ENCODE measurements around the gene OR52E2. TPM values are rescaled to one million over a fixed set of nuclear protein-coding genes. Genes with fewer than 3 reads are reported as not detected.
"Not testable (repeated sequence)": the region's sequence is repeated elsewhere in the genome, so short reads cannot be mapped to it uniquely, and the experiment has no call there.

The OR52E2 gene
- total RNA-seq: not detected
- long read RNA-seq: 0 reads

- intact Hi-C loops (cut with DNase I): no loop called here
Observed at GRCh38 chr11:5059391-5059790, at the start of gene OR52E2. Gene OR52E2, minus strand, starts transcription at chr11:5059627. Its CDS starts 0 bp downstream, at chr11:5059627.

GRCh38 chr11:5107285-5107684 is 47.9 kb upstream of the OR52E2 start:
- DNase-seq (ENCODE audit: missing footprints) (no peak), ATAC-seq (no peak)
- intact Hi-C loops (cut with DNase I): no loop called here

More at GRCh38 chr11:5059391-5059790, at the start of gene OR52E2:
- ATAC-seq (no peak), DNase-seq (ENCODE audit: missing footprints) (no peak)

GRCh38 chr11:5103066-5103465 is 43.6 kb upstream of the OR52E2 start:
- intact Hi-C loops (cut with DNase I): no loop called here
- ATAC-seq (no peak), DNase-seq (ENCODE audit: missing footprints) (no peak)

GRCh38 chr11:5102246-5102645 is 42.8 kb upstream of the OR52E2 start:
- no peak for DNase-seq (ENCODE audit: missing footprints)
- intact Hi-C loops (cut with DNase I): no loop called here
- no peak for ATAC-seq

GRCh38 chr11:5096011-5096410 is 36.6 kb upstream of the OR52E2 start:
- intact Hi-C loops (cut with DNase I): no loop called here
- DNase-seq (ENCODE audit: missing footprints) (no peak), ATAC-seq (no peak)

DNA sequence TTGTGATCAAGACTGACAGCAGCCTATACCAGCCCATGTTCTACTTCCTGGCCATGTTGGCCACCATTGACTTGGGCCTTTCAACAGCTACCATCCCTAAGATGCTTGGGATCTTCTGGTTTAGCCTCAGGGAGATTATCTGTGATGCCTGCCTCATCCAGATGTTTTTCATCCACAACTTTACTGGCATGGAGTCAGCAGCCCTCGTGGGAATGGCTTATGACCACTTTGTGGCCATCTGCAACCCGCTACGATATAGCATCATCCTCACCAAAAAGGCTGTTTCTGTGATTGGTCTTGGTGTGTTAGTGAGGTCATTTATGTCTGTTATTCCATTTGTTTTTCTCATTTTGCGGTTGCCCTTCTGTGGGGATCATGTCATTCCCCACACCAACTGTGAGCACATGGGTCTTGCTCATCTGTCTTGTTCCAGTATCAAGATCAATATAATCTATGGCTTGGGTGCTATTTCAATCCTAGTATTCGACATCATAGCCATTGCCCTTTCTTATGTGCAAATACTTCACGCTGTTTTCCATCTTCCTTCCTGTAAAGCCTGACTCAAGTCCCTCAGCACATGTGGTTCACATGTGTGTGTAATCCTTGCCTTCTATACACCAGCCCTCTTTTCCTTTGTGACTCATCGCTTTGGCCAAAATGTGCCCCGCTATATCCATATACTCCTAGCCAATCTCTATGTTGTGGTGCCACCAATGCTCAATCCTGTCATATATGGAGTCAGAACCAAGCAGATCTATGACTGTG is 33.6 kb upstream of the OR52E2 start:
- DNase-seq (ENCODE audit: missing footprints) (no peak), ATAC-seq (no peak)
- intact Hi-C loops (cut with DNase I): no loop called here

DNA sequence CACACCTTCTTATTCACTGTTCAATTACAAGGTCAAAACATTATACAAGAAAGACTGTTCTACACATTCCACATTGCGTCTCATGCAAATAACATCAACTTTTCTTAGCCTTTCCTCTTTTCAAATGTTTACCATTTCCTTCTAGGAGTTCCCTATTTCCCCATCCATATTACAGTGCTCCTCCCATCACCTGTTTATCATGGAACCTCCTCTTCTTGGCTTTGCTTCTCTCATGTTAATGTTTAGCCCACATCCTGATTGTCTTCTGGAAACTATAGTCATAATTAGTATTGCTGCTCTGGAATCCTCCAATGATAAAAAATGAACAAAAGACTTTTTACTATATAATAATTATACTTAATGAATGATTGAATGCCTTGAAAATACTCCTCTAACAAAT is 31.2 kb upstream of the OR52E2 start:
- DNase-seq (ENCODE audit: missing footprints): no peak
- ATAC-seq: no peak
- intact Hi-C loops (cut with DNase I): no loop called here

GRCh38 chr11:5088556-5088955 is 29.1 kb upstream of the OR52E2 start:
- intact Hi-C loops (cut with DNase I): no loop called here

GRCh38 chr11:5083602-5084001 is 24.2 kb upstream of the OR52E2 start:
- ATAC-seq (no peak), DNase-seq (ENCODE audit: missing footprints) (no peak)
- intact Hi-C loops (cut with DNase I): no loop called here

More at GRCh38 chr11:5088556-5088955, 29.1 kb upstream of the OR52E2 start:
- ATAC-seq (no peak), DNase-seq (ENCODE audit: missing footprints) (no peak)

DNA sequence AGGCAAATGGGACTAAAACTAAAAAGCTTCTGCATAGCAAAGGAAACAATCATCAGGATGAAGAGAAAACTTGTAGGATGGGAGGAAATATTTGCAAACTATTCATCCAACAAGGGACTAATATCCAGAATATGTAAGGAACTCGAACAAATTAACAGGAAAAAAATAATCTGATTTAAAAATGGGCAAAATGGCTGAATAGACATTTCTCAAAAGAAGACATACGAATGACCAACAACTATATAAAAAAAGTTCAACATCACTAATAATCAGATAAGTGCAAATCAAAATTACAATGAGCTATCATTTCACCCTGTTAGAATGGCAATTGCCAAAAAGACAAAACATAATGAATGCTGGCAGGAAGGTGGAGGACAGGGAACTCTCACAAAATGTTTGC is 22.0 kb upstream of the OR52E2 start:
- DNase-seq (ENCODE audit: missing footprints) (no peak), ATAC-seq (no peak)
- intact Hi-C loops (cut with DNase I): no loop called here

- ATAC-seq: no peak
- intact Hi-C loops (cut with DNase I): no loop called here
- no peak for DNase-seq (ENCODE audit: missing footprints)
Observed at GRCh38 chr11:5071799-5072198, 12.4 kb upstream of the OR52E2 start.

DNA sequence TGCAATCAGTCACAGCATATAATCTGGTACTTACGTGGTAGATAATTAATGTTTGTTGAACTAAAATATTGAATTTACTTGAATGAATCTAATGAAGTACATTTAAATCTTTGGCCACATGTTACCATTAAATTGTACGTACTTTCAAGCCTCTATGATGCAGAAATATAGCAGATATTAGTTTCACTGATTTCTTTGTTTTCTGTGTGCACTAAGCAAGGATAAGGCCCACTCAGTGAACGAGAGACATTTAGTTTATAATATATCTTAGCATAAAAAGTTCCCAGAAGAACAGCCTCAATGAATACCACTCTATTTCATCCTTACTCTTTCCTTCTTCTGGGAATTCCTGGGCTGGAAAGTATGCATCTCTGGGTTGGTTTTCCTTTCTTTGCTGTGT is 9.8 kb upstream of the OR52E2 start, which contains the start of gene OR52E1:
OR52E1 (plus strand) TSS at position 301 of the 400 bp plus-strand sequence.
- intact Hi-C loops (cut with DNase I): no loop called here
- ATAC-seq (no peak), DNase-seq (ENCODE audit: missing footprints) (no peak)

- DNase-seq (ENCODE audit: missing footprints) (no peak), ATAC-seq (no peak)
- intact Hi-C loops (cut with DNase I): no loop called here
Observed at GRCh38 chr11:5065027-5065426, 5.6 kb upstream of the OR52E2 start.

GRCh38 chr11:5058679-5059078 is 748 bp downstream of the OR52E2 start:
- DNase-seq (ENCODE audit: missing footprints); intact Hi-C loops (cut with DNase I); ATAC-seq: not testable (repeated sequence)

DNA sequence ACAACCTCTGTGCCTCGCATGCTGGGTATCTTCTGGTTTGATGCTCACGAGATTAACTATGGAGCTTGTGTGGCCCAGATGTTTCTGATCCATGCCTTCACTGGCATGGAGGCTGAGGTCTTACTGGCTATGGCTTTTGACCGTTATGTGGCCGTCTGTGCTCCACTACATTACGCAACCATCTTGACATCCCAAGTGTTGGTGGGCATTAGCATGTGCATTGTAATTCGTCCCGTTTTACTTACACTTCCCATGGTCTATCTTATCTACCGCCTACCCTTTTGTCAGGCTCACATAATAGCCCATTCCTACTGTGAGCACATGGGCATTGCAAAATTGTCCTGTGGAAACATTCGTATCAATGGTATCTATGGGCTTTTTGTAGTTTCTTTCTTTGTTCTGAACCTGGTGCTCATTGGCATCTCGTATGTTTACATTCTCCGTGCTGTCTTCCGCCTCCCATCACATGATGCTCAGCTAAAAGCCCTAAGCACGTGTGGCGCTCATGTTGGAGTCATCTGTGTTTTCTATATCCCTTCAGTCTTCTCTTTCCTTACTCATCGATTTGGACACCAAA is 12.6 kb downstream of the OR52E2 start:
- intact Hi-C loops (cut with DNase I): no loop called here
- DNase-seq (ENCODE audit: missing footprints) (no peak), ATAC-seq (no peak)

DNA sequence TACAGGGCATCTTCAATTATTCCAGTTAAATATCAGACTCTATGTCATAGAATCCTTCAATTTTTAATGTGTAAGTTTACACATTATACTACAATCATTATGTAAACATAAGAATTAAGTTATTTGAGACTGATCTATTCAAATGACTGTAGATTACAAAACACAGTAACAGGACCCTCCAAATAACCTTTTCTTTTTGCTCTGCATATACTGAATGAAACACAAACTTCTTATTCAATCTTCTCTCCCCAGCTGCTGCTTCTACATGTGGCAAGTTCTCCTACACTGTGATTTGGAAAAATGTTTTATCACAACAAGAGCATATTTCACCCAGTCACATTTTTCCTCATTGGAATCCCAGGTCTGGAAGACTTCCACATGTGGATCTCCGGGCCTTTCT is 13.2 kb downstream of the OR52E2 start, which contains the start of gene OR52J3:
OR52J3 (plus strand) TSS at position 301 of the 400 bp plus-strand sequence; CDS start at position 301, 0 bp downstream.
- ATAC-seq (no peak), DNase-seq (ENCODE audit: missing footprints) (no peak)
- intact Hi-C loops (cut with DNase I): no loop called here

DNA sequence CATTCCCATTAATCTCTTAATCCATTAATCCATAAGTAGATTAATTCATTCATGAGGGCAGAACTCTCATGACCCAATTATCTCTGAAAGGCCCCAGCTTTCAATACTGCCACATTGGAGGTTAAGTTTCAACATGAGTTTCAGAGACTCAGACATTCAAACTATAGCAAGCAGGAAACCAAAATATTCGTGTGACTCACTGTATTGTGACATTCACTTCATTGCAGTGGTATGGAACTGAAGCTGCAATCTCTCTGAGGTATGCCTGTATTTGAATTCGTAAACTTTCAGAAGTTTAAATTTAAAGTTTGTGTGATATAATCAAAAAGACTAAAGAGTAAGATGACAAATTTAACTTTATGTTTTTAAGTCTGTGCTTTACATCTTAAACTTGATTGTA is 16.0 kb downstream of the OR52E2 start:
- no peak for ATAC-seq
- intact Hi-C loops (cut with DNase I): no loop called here
- DNase-seq (ENCODE audit: missing footprints): no peak

DNA sequence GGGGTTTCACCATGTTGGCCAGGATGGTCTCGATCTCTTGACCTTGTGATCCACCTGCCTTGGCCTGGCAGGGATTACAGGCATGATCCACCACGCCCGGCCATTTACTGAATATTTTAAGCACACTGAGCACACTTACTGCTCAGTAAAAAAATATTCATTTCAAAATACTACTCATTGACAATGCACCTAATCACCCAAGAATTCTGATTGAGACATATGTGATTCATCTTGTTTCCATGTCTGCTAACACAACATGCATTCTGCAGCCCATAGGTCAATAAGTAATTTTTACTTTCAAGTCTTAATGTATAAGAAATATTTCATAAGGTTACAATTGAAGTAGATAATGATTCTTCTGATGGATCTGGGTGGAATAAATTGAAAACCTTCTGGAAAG is 17.3 kb downstream of the OR52E2 start:
- no peak for DNase-seq (ENCODE audit: missing footprints)
- intact Hi-C loops (cut with DNase I): no loop called here
- no peak for ATAC-seq

GRCh38 chr11:5040876-5041275 is 18.6 kb downstream of the OR52E2 start:
- ATAC-seq (no peak), DNase-seq (ENCODE audit: missing footprints) (no peak)
- intact Hi-C loops (cut with DNase I): no loop called here

- DNase-seq (ENCODE audit: missing footprints) (no peak), ATAC-seq (no peak)
- intact Hi-C loops (cut with DNase I): no loop called here
Observed at GRCh38 chr11:5038341-5038740, 21.1 kb downstream of the OR52E2 start.

Measured in Right ventricle myocardium inferior (tissue), 1 donor.